SK-N-SH (cell line): Measurements from ENCODE around the gene JAG1. TPM values are rescaled to one million over a fixed set of nuclear protein-coding genes. Genes with fewer than 3 reads are reported as not detected.

Experiments used
- CTCF ChIA-PET: fragments of 300-600, 350-600 bp; formaldehyde crosslinking; extraction: SDS; loops from one replicate; lab custom pipeline; 2021; lab: Yijun Ruan, JAX
- POLR2A ChIA-PET: fragments of 350-600 bp; sonication (Branson Sonifier 250); formaldehyde crosslinking; extraction: SDS; loops from one replicate; lab custom pipeline; 2020; ENCODE audit warnings: antibody characterized with exemption, inconsistent platforms; lab: Yijun Ruan, JAX
- DNase-seq: peaks from one replicate; pipeline ENCODE4 v3.0.0; 2012
- H2AFZ ChIP-seq: fragments of 200-600 bp; sonication (generic); 2 replicates; pipeline ENCODE4 v1.8.1; 2016; ENCODE audit warnings: antibody characterized with exemption, mild to moderate bottlenecking, low read depth
- H3F3A ChIP-seq: fragments of 200-600 bp; sonication (generic); replicated peaks from 2 replicates; pipeline ENCODE3; 2016; ENCODE audit warnings: antibody characterized with exemption, mild to moderate bottlenecking; ENCODE audit not compliant: insufficient read depth
- H3K27ac ChIP-seq, 2 experiments: fragments of 200-500 bp in 1 of 2; fragments of 200-600 bp in 1 of 2; sonication (Bioruptor generic) in 1 of 2; sonication (generic), shearing (Covaris generic) in 1 of 2; 2 replicates each; pipeline versions ENCODE4 v1.5.1 to v1.6.1; 2014 to 2016; ENCODE audit warnings: low read depth in 2 of 2, inconsistent platforms in 1 of 2, low read length in 1 of 2, mild to moderate bottlenecking in 1 of 2, mixed read lengths in 1 of 2
- H3K27me3 ChIP-seq: fragments of 200-600 bp; sonication (generic), shearing (Covaris generic); 2 replicates; pipeline ENCODE4 v1.6.1; 2016; ENCODE audit warnings: mixed run types; ENCODE audit not compliant: insufficient read depth
- H3K36me3 ChIP-seq, 2 experiments: fragments of 200-500 bp in 1 of 2; fragments of 200-600 bp in 1 of 2; sonication (Bioruptor generic) in 1 of 2; sonication (generic) in 1 of 2; replicated peaks in 1 of 2; 2 replicates each; pipeline versions ENCODE3 to v1.5.1; 2014 to 2016; ENCODE audit warnings: low read length in 1 of 2, mild to moderate bottlenecking in 1 of 2; ENCODE audit not compliant: insufficient read depth in 2 of 2, control insufficient read depth in 1 of 2
- H3K4me1 ChIP-seq, 2 experiments: fragments of 200-500 bp in 1 of 2; fragments of 200-600 bp in 1 of 2; sonication (Bioruptor generic) in 1 of 2; sonication (generic), shearing (Covaris generic) in 1 of 2; 2 replicates each; pipeline versions ENCODE4 v1.5.1 to v1.6.1; 2014 to 2016; ENCODE audit warnings: low read depth in 1 of 2, low read length in 1 of 2, mixed run types in 1 of 2; ENCODE audit not compliant: insufficient read depth in 2 of 2, control insufficient read depth in 1 of 2
- H3K4me2 ChIP-seq: fragments of 200-600 bp; sonication (generic), shearing (Covaris generic); 2 replicates; pipeline ENCODE4 v1.6.1; 2017; ENCODE audit warnings: mixed run types
- H3K4me3 ChIP-seq, 2 experiments: fragments of 200-500 bp in 1 of 2; fragments of 200-600 bp in 1 of 2; sonication (Bioruptor generic) in 1 of 2; sonication (generic), shearing (Covaris generic) in 1 of 2; 2 replicates each; pipeline versions ENCODE4 v1.5.1 to v1.8.1; 2014 to 2016; ENCODE audit warnings: low read depth in 2 of 2, inconsistent platforms in 1 of 2, low read length in 1 of 2, mild to moderate bottlenecking in 1 of 2, mixed read lengths in 1 of 2, moderate library complexity in 1 of 2
- H3K79me2 ChIP-seq: fragments of 200-600 bp; sonication (generic); 2 replicates; pipeline ENCODE4 v1.8.1; 2017; ENCODE audit warnings: mild to moderate bottlenecking; ENCODE audit not compliant: insufficient read depth
- H3K9ac ChIP-seq: fragments of 200-600 bp; sonication (generic); 2 replicates; pipeline ENCODE4 v1.6.1; 2017; ENCODE audit warnings: mixed run types
- H3K9me2 ChIP-seq: fragments of 200-600 bp; sonication (generic); 2 replicates; pipeline ENCODE4 v1.6.1; 2017; ENCODE audit warnings: mixed run types
- H3K9me3 ChIP-seq: fragments of 200-600 bp; sonication (generic); 2 replicates; pipeline ENCODE4 v1.6.1; 2017; ENCODE audit warnings: mixed run types, mild to moderate bottlenecking, moderate library complexity
- H4K20me1 ChIP-seq: fragments of 200-600 bp; sonication (generic); 2 replicates; pipeline ENCODE4 v1.6.1; 2017; ENCODE audit warnings: mild to moderate bottlenecking, mixed run types; ENCODE audit not compliant: insufficient read depth
- CTCF ChIP-seq: fragments of 200-600 bp; sonication (generic); IDR thresholded peaks from 2 replicates; pipeline ENCODE4 v1.6.1; 2017; ENCODE audit warnings: antibody characterized with exemption, mild to moderate bottlenecking, moderate library complexity
- EP300 ChIP-seq, 2 experiments: IDR thresholded peaks; 2 replicates each; pipeline versions ENCODE4 v1.4.0 to v1.6.1; 2012; ENCODE audit warnings: borderline replicate concordance in 1 of 2, low read depth in 1 of 2, low read length in 1 of 2
- EZH2phosphoT487 ChIP-seq: fragments of 200-600 bp; sonication (generic); IDR thresholded peaks from 2 replicates; pipeline ENCODE4 v1.6.1; 2017; ENCODE audit warnings: low read depth, mixed run types, mild to moderate bottlenecking, antibody characterized with exemption, moderate library complexity, borderline replicate concordance
- FOSL2 ChIP-seq: IDR thresholded peaks from 2 replicates; pipeline ENCODE4 v1.4.0; 2012; ENCODE audit warnings: low read depth, mild to moderate bottlenecking, moderate library complexity, borderline replicate concordance
- GATA2 ChIP-seq: sonication (generic); formaldehyde crosslinking; IDR thresholded peaks from 2 replicates; pipeline ENCODE4 v1.5.0; 2020; ENCODE audit warnings: mild to moderate bottlenecking, missing genetic modification reagents
- IRF3 ChIP-seq: fragments of 150-350 bp; IDR thresholded peaks from 2 replicates; pipeline ENCODE4 v1.6.1; 2016; ENCODE audit warnings: mild to moderate bottlenecking, low read depth, low read length
- JUND ChIP-seq: IDR thresholded peaks from 2 replicates; pipeline ENCODE4 v1.4.0; 2012
- NFIC ChIP-seq: IDR thresholded peaks from 2 replicates; pipeline ENCODE4 v1.4.0; 2012; ENCODE audit warnings: borderline replicate concordance
- NRF1 ChIP-seq: IDR thresholded peaks from 2 replicates; pipeline ENCODE4 v1.6.1; 2012; ENCODE audit warnings: low read depth, mild to moderate bottlenecking, low read length
- RAD21 ChIP-seq: IDR thresholded peaks from 2 replicates; pipeline ENCODE4 v1.6.1; 2012; ENCODE audit warnings: mild to moderate bottlenecking, low read length
- RCOR1 ChIP-seq: fragments of 150-350 bp; IDR thresholded peaks from 2 replicates; pipeline ENCODE4 v1.6.1; 2017; ENCODE audit warnings: antibody characterized with exemption, low read length
- RXRA ChIP-seq: IDR thresholded peaks from 2 replicates; pipeline ENCODE4 v1.4.0; 2012; ENCODE audit warnings: low read depth, mild to moderate bottlenecking, borderline replicate concordance
- SIN3A ChIP-seq: IDR thresholded peaks from 2 replicates; pipeline ENCODE4 v1.6.1; 2012; ENCODE audit warnings: low read depth, mild to moderate bottlenecking, low read length, moderate library complexity, borderline replicate concordance
- SMC3 ChIP-seq: IDR thresholded peaks from 2 replicates; pipeline ENCODE4 v1.6.1; 2012; ENCODE audit warnings: low read depth, low read length, improper control_type of control experiment
- TAF1 ChIP-seq: IDR thresholded peaks from 2 replicates; pipeline ENCODE4 v1.6.1; 2012; ENCODE audit warnings: low read depth, mild to moderate bottlenecking, low read length, moderate library complexity, borderline replicate concordance
- USF2 ChIP-seq: fragments of 150-350 bp; IDR thresholded peaks from 2 replicates; pipeline ENCODE4 v1.6.1; 2017; ENCODE audit warnings: antibody characterized with exemption, low read length, low read depth, borderline replicate concordance
- ZBTB33 ChIP-seq: IDR thresholded peaks from 2 replicates; pipeline ENCODE4 v1.4.0; 2012; ENCODE audit warnings: low read depth, borderline replicate concordance
- WGBS: methylation state at CpG from one replicate; pipeline ENCODE4 v1.1.6; 2017; ENCODE audit warnings: low lambda C conversion rate; 5-methylcytosine and 5-hydroxymethylcytosine counted together
- polyA plus RNA-seq, 3 experiments: library from polyadenylated mRNA; depleted of rRNA; stranded (reverse); fragments of >200 nt; gene quantifications; 2 replicates each; pipeline ENCODE4 v1.2.3, GENCODE V29; 2012

JAG1 gene
- polyA plus RNA-seq, 1 of the 3 experiments (the other 2 are of a cell fraction): 6.0 TPM

- no peak overlapping the region for H3K4me3 ChIP-seq
- no peaks in the 10 kb centered on the region for H3K36me3 ChIP-seq
- CTCF ChIA-PET: interaction anchor here (0.9 to 3.0 kb wide), 2 partner anchors 10 to 13 kb away, joined by 3 to 16 read pairs; no protein-coding TSS in a partner anchor
- no peaks in the 10 kb centered on the region for H3K79me2 ChIP-seq
- H3K4me2 ChIP-seq: no peak overlapping the region
- H3K27ac ChIP-seq: no peak overlapping the region
- H3K9me2 ChIP-seq: no peaks in the 10 kb centered on the region
- POLR2A ChIA-PET: no interaction called here
- H3K9ac ChIP-seq: no peak overlapping the region
- H3F3A ChIP-seq: no peaks in the 10 kb centered on the region
- no peaks in the 10 kb centered on the region for H3K27me3 ChIP-seq
- H3K4me1 ChIP-seq: no peaks in the 10 kb centered on the region
- 70% methylated on average over 5 of the region's 5 CpGs for WGBS
- no peaks in the 10 kb centered on the region for H3K9me3 ChIP-seq
- H2AFZ ChIP-seq: no peak overlapping the region
- DNase-seq: no peak
- TF ChIP-seq RCOR1 (no peak), TAF1 (no peak), EP300 (IDR thresholded peaks at IDR 0.05; ENCODE audit: borderline replicate concordance in 1 of 2, low read depth in 1 of 2, low read length in 1 of 2) (no peak), JUND (no peak), SIN3A (no peak), NRF1 (no peak), FOSL2 (no peak), RXRA (no peak), CTCF (no peak), RAD21 (no peak), EZH2phosphoT487 (no peak), SMC3 (no peak), USF2 (no peak), GATA2 (no peak), ZBTB33 (no peak), IRF3 (no peak), NFIC (no peak)
- no peaks in the 10 kb centered on the region for H4K20me1 ChIP-seq
Observed at GRCh38 chr20:10687895-10688294, 14.1 kb upstream of the JAG1 start.
